ENCODE results near the gene MPND.

MPND gene

GRCh38 chr19:4385291-4386040 lies 42.1 kb downstream of the MPND start:
- no peak for DNase-seq

- DNase-seq = no peak
Measured at GRCh38 chr19:4386041-4386782, 42.9 kb downstream of the MPND start.

- DNase-seq = no peak
Measured at GRCh38 chr19:4388337-4389063, 45.1 kb downstream of the MPND start.

- no peak for DNase-seq
Measured at GRCh38 chr19:4389064-4389375, 45.7 kb downstream of the MPND start.

GRCh38 chr19:4389511-4390016 lies 46.2 kb downstream of the MPND start:
- DNase-seq = no peak

GRCh38 chr19:4390017-4390566 lies 46.7 kb downstream of the MPND start:
- DNase-seq = no peak

GRCh38 chr19:4390567-4391305 lies 47.4 kb downstream of the MPND start:
- DNase-seq = no peak

GRCh38 chr19:4391306-4391693 lies 47.9 kb downstream of the MPND start:
- DNase-seq = no peak

- no peak for DNase-seq
Measured at GRCh38 chr19:4391701-4392483, 48.5 kb downstream of the MPND start.

- DNase-seq = no peak
Measured at GRCh38 chr19:4393947-4394590, 50.7 kb downstream of the MPND start.

- DNase-seq = no peak
Measured at GRCh38 chr19:4396949-4397783, 53.8 kb downstream of the MPND start.

GRCh38 chr19:4399812-4400134 lies 56.4 kb downstream of the MPND start:
- no peak for DNase-seq

- peak; percentile 91 for DNase-seq
Measured at GRCh38 chr19:4400135-4400936, 57.0 kb downstream of the MPND start, which contains the start of gene SH3GL1. Gene SH3GL1 (minus strand): TSS chr19:4400547. CDS start chr19:4400368, 179 bp downstream.

- DNase-seq = no peak
Measured at GRCh38 chr19:4401769-4402170, 58.4 kb downstream of the MPND start.

- DNase-seq = peak; percentile 100
Measured at GRCh38 chr19:4402171-4403004, 59.0 kb downstream of the MPND start, which contains the start of gene CHAF1A. Gene CHAF1A (plus strand): TSS chr19:4402640. CDS start chr19:4402763, 123 bp downstream.

- DNase-seq = no peak
Measured at GRCh38 chr19:4403005-4403761, 59.8 kb downstream of the MPND start.

GRCh38 chr19:4405977-4406376 lies 62.6 kb downstream of the MPND start:
- DNase-seq = no peak

- DNase-seq = no peak
Measured at GRCh38 chr19:4406626-4407025, 63.3 kb downstream of the MPND start.
